IMR-90 (cell line): Measurements from ENCODE around the gene SMARCA4. TPM values are rescaled to one million over a fixed set of nuclear protein-coding genes. Genes with fewer than 3 reads are reported as not detected.

ENCODE experiments used
- ATAC-seq: fragments of 200-7000 bp; cut with Tn5 transposase; 2 replicates; pipeline ENCODE4 v1.9.1; 2020; ENCODE audit warnings: low read depth, mild to moderate bottlenecking, moderate library complexity
- BruUV-seq: library from RNA; stranded (reverse); fragments of 400-500 nt; replicated peaks from 2 replicates; lab custom pipeline; 2021; lab: Mats Ljungman, UMichigan
- CTCF ChIA-PET: fragments of 300-600 bp; formaldehyde crosslinking; extraction: SDS; loops from one replicate; lab custom pipeline; 2021; ENCODE audit warnings: antibody characterized with exemption; lab: Yijun Ruan, JAX
- POLR2A ChIA-PET: fragments of 300-600 bp; sonication (Branson Sonifier 250); formaldehyde crosslinking; loops from one replicate; lab custom pipeline; 2022; ENCODE audit warnings: antibody characterized with exemption; ENCODE audit not compliant: unreplicated experiment; lab: Charles Lee
- DNase-seq: peaks from one replicate; pipeline ENCODE4 v3.0.0; 2013
- H2AFZ ChIP-seq: replicated peaks from 2 replicates; pipeline ENCODE3; 2013; ENCODE audit warnings: low read length, mild to moderate bottlenecking; ENCODE audit not compliant: poor library complexity
- H2AK5ac ChIP-seq: 2 replicates; pipeline ENCODE4 v1.6.1; 2013; ENCODE audit warnings: low read depth, low read length, inconsistent platforms
- H2AK9ac ChIP-seq: replicated peaks from 2 replicates; pipeline ENCODE3; 2013; ENCODE audit warnings: mild to moderate bottlenecking, low read depth, low read length, moderate library complexity; ENCODE audit not compliant: poor library complexity
- H2BK120ac ChIP-seq: 2 replicates; pipeline ENCODE4 v1.6.1; 2013; ENCODE audit warnings: low read depth, low read length, inconsistent platforms
- H2BK15ac ChIP-seq: 3 replicates; pipeline ENCODE4 v1.6.1; 2013; ENCODE audit warnings: low read depth, low read length, inconsistent platforms
- H2BK20ac ChIP-seq: 2 replicates; pipeline ENCODE4 v1.6.1; 2013; ENCODE audit warnings: low read depth, mild to moderate bottlenecking, inconsistent platforms, low read length, moderate library complexity
- H2BK5ac ChIP-seq: 2 replicates; pipeline ENCODE4 v1.6.1; 2013; ENCODE audit warnings: mild to moderate bottlenecking, low read depth, low read length, inconsistent platforms; ENCODE audit not compliant: poor library complexity, severe bottlenecking
- H3K14ac ChIP-seq: replicated peaks from 2 replicates; pipeline ENCODE4 v1.6.1; 2013; ENCODE audit warnings: low read depth, low read length, inconsistent platforms
- H3K18ac ChIP-seq: 2 replicates; pipeline ENCODE4 v1.6.1; 2013; ENCODE audit warnings: low read depth, low read length, control low read depth
- H3K23ac ChIP-seq: 2 replicates; pipeline ENCODE4 v1.6.1; 2013; ENCODE audit warnings: low read depth, low read length, inconsistent platforms
- H3K27ac ChIP-seq: 2 replicates; pipeline ENCODE4 v1.5.1; 2013; ENCODE audit warnings: mild to moderate bottlenecking, control low read depth, low read length; ENCODE audit not compliant: insufficient read depth
- H3K27me3 ChIP-seq: 2 replicates; pipeline ENCODE4 v1.6.1; 2013; ENCODE audit warnings: low read length; ENCODE audit not compliant: control insufficient read depth, insufficient read depth
- H3K36me3 ChIP-seq: 2 replicates; pipeline ENCODE4 v1.6.1; 2013; ENCODE audit warnings: low read length, mixed read lengths; ENCODE audit not compliant: control insufficient read depth, insufficient read depth
- H3K4ac ChIP-seq: 2 replicates; pipeline ENCODE4 v1.6.1; 2013; ENCODE audit warnings: low read depth, low read length, inconsistent platforms
- H3K4me1 ChIP-seq: 2 replicates; pipeline ENCODE4 v1.6.1; 2013; ENCODE audit warnings: low read length, mixed read lengths; ENCODE audit not compliant: control insufficient read depth, insufficient read depth
- H3K4me2 ChIP-seq: 2 replicates; pipeline ENCODE4 v1.6.1; 2013; ENCODE audit warnings: low read depth, mild to moderate bottlenecking, control low read depth, low read length, moderate library complexity
- H3K4me3 ChIP-seq: 2 replicates; pipeline ENCODE4 v1.5.1; 2013; ENCODE audit warnings: low read depth, mild to moderate bottlenecking, control low read depth, low read length, moderate library complexity; ENCODE audit not compliant: insufficient read depth
- H3K56ac ChIP-seq: 2 replicates; pipeline ENCODE4 v1.6.1; 2013; ENCODE audit warnings: low read length, inconsistent platforms; ENCODE audit not compliant: insufficient read depth; ENCODE audit errors: extremely low read depth
- H3K79me1 ChIP-seq, 2 experiments: 2 replicates each; pipeline ENCODE4 v1.6.1; 2013; ENCODE audit warnings: low read length in 2 of 2, inconsistent platforms in 1 of 2, low read depth in 1 of 2
- H3K9ac ChIP-seq: 2 replicates; pipeline ENCODE4 v1.6.1; 2013; ENCODE audit warnings: low read depth, low read length, control low read depth
- H3K9me1 ChIP-seq: 2 replicates; pipeline ENCODE4 v1.6.1; 2013; ENCODE audit warnings: low read length, inconsistent platforms; ENCODE audit not compliant: insufficient read depth
- H3K9me3 ChIP-seq: 2 replicates; pipeline ENCODE4 v1.6.1; 2013; ENCODE audit warnings: low read length; ENCODE audit not compliant: control insufficient read depth, insufficient read depth
- H4K20me1 ChIP-seq: 2 replicates; pipeline ENCODE4 v1.6.1; 2013; ENCODE audit warnings: low read length, inconsistent platforms; ENCODE audit not compliant: insufficient read depth
- H4K5ac ChIP-seq: 2 replicates; pipeline ENCODE4 v1.6.1; 2013; ENCODE audit warnings: mild to moderate bottlenecking, low read depth, low read length, control low read depth
- H4K8ac ChIP-seq, 2 experiments: 2 replicates each; pipeline ENCODE4 v1.6.1; 2013; ENCODE audit warnings: low read depth in 2 of 2, low read length in 2 of 2, control low read depth in 1 of 2, inconsistent platforms in 1 of 2
- H4K91ac ChIP-seq: 2 replicates; pipeline ENCODE4 v1.6.1; 2013; ENCODE audit warnings: low read depth, low read length, inconsistent platforms; ENCODE audit not compliant: insufficient read depth
- BHLHE40 ChIP-seq: fragments of 150-350 bp; IDR thresholded peaks from 2 replicates; pipeline ENCODE4 v1.6.1; 2016; ENCODE audit warnings: mild to moderate bottlenecking, low read depth, low read length
- CEBPB ChIP-seq: IDR thresholded peaks from 2 replicates; pipeline ENCODE4 v1.6.1; 2012; ENCODE audit warnings: low read depth, low read length, improper control_type of control experiment
- FOS ChIP-seq: fragments of 150-350 bp; IDR thresholded peaks from 2 replicates; pipeline ENCODE4 v1.6.1; 2016; ENCODE audit warnings: low read depth, low read length
- MAFK ChIP-seq: IDR thresholded peaks from 2 replicates; pipeline ENCODE4 v1.6.1; 2012; ENCODE audit warnings: low read depth, low read length, improper control_type of control experiment
- MXI1 ChIP-seq: IDR thresholded peaks from 2 replicates; pipeline ENCODE4 v1.6.1; 2012; ENCODE audit warnings: low read depth, mild to moderate bottlenecking, low read length, moderate library complexity, borderline replicate concordance
- NFE2L2 ChIP-seq: fragments of 150-350 bp; IDR thresholded peaks from 2 replicates; pipeline ENCODE4 v1.6.1; 2016; ENCODE audit warnings: low read depth, mild to moderate bottlenecking, low read length
- RCOR1 ChIP-seq: IDR thresholded peaks from 2 replicates; pipeline ENCODE4 v1.6.1; 2012; ENCODE audit warnings: mild to moderate bottlenecking, low read length, improper control_type of control experiment; ENCODE audit not compliant: insufficient replicate concordance
- RFX5 ChIP-seq: IDR thresholded peaks from 2 replicates; pipeline ENCODE4 v1.8.0; 2012; ENCODE audit warnings: low read depth, mild to moderate bottlenecking, low read length, moderate library complexity
- WGBS, 2 experiments: methylation state at CpG; one replicate each; pipeline versions ENCODE4 v1.1.5 to v1.1.7; 2013; ENCODE audit warnings: missing lambda C conversion rate in 2 of 2; ENCODE audit not compliant: insufficient read length in 1 of 2; ENCODE audit errors: extremely low coverage in 2 of 2; 5-methylcytosine and 5-hydroxymethylcytosine counted together
- dilution Hi-C: fragments of 300-500 bp; cut with HindIII; formaldehyde crosslinking; loops from one replicate; pipeline ENCODE4 v1.14.3; 2018; ENCODE audit warnings: low sequenced_read_pairs; ENCODE audit not compliant: unreplicated experiment
- in situ Hi-C: fragments of 300-500 bp; cut with MboI; formaldehyde crosslinking; loops from 3 replicates; pipeline ENCODE4 v1.14.3; 2019; ENCODE audit warnings: low sequenced_read_pairs, inconsistent platforms, mixed read lengths
- intact Hi-C: fragments of 100-400 bp; cut with micrococcal nuclease; formaldehyde crosslinking; loops from 2 replicates; pipeline ENCODE4 v1.10.0; 2022
- polyA plus RNA-seq, 3 experiments: library from polyadenylated mRNA; depleted of rRNA; stranded (reverse); fragments of >200 nt; gene quantifications; 2 replicates each; pipeline ENCODE4 v1.2.3, GENCODE V29; 2012; ENCODE audit warnings: low replicate concordance in 1 of 3
- total RNA-seq: library from RNA; depleted of rRNA; stranded (reverse); fragments of >200 nt; gene quantifications from 2 replicates; pipeline ENCODE4 v1.2.3, GENCODE V29; 2012
- TF ChIP-seq, protein P1 (sequence below): conservative IDR thresholded peaks from 2 replicates; pipeline ENCODE4 v1.5.1; 2012; ENCODE audit warnings: mild to moderate bottlenecking, low read depth, low read length, improper control_type of control experiment
- TF ChIP-seq, protein P2 (sequence below): fragments of 150-350 bp; IDR thresholded peaks from 2 replicates; pipeline ENCODE4 v1.6.1; 2017; ENCODE audit warnings: mild to moderate bottlenecking, antibody characterized with exemption, low read length, low read depth

The SMARCA4 gene
- total and polyA plus RNA-seq, 2 of the 4 experiments (the other 2 are of a cell fraction) = 41.4 to 85.6 TPM

DNA sequence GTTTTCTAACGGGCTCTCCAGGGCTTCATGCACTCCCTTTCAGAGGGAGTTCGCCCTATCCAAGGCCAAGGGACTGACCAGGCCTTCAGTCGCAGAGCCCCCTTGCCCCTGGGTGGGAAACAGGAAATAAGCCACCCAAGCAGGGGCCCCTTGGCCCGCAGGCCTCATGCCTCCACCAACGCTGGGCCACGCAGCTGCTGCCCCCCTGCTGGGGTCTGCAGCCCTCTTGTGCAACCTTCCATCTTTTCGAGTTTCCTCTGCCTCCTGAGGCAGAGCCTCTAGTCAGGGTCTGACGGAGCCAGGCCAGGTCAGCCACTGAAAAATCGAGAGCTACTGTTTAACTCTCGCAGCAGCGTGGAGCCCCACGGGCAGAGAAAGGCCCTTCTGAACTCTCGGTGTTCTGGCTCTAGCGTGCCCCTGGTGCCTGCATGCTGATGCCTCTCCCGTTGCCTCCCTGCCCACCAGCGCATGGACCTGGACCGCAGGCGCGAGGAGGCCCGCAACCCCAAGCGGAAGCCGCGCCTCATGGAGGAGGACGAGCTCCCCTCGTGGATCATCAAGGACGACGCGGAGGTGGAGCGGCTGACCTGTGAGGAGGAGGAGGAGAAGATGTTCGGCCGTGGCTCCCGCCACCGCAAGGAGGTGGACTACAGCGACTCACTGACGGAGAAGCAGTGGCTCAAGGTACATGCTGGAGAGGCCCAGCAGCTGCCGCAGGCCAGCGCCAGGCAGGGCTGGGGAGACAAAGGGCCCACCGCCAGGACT is 73.8 kb downstream of the SMARCA4 start (continued):
- TF ChIP-seq RCOR1 = no peak

DNA sequence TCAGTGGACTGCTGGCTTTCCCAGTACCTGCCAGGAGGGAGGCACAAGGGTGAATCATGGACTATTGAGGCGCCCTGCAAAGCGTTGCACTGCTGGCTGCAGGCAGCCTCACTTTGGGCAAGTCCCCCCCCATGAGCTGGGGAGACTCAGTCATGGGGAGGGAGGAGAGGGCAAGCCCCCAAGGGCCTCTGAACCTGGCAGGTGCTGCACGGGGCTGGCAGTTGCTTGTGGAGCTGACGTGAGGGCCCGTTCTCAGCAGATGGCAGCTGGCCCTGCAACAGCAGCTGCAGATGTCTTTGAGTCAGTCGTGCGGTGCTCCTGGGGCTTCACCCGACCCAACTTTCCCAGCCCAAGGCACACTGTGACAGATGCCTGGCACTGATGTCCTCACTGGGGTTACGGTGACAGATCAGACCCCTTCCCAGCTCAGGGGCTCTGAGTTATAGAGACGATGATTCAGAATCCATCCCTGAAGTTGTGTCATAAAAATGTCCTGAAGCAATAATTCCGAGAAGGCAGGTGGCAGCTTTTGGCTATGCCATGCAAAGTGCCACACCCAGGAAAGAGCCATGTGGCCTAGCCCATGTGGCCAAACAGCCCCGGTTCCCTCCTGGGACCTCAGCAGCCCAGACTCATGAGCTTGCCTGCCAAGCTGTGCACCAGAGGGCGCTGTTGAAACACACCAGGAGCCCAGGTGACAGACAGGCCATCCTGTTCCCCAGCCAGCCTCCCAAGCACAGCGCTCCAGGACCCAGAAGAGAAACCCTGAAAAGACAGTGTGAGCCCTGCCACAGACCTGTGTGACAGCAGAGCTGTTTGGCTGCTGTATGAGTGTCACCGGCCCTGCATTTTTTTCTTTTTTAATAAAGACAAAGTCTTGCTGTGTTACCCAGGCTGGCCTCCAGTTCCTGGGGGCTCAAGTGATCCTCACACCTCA is 74.9 kb downstream of the SMARCA4 start:
- H3K4ac ChIP-seq = no peak overlapping the region
- H2AK5ac ChIP-seq = peak overlapping the region; percentile 58; the same call in 1 of the 2 replicates
- in situ Hi-C loops (loop anchor here (5.0 to 10.0 kb wide), 2 partner anchors 92 to 169 kb away; no protein-coding TSS in a partner anchor), dilution Hi-C loops (no loop called here), intact Hi-C loops (loop anchor here (1.0 to 2.0 kb wide), 3 partner anchors 54 to 168 kb away; partner anchors contain the start of gene LDLR)
- peak overlapping the region; percentile 56 for H2AFZ ChIP-seq
- no peak overlapping the region for H2BK120ac ChIP-seq
- ATAC-seq (peak; percentile 97), DNase-seq (peak; percentile 74)
- no peak overlapping the region for H2BK15ac ChIP-seq
- no peak overlapping the region for H2AK9ac ChIP-seq
- H3K9ac ChIP-seq = no peak overlapping the region
- ChIA-PET CTCF (interaction anchor here (0.6 to 1.2 kb wide), 7 partner anchors 11 to 441 kb away, joined by 3 to 8 read pairs (median 4); no protein-coding TSS in a partner anchor), POLR2A (no interaction called here)
- peaks cover 76% of the 10 kb centered on the region for H3K36me3 ChIP-seq
- no peak overlapping the region for H2BK20ac ChIP-seq
- no peak overlapping the region for H4K8ac ChIP-seq
- H3K9me1 ChIP-seq = no peaks in the 10 kb centered on the region
- no peak overlapping the region for H3K23ac ChIP-seq
- no peaks in the 10 kb centered on the region for H3K27me3 ChIP-seq
- H4K91ac ChIP-seq = no peak overlapping the region; the same call in 1 of the 2 replicates
- no peak overlapping the region for H3K18ac ChIP-seq
- H3K79me1 ChIP-seq = peaks cover 29 to 42% of the 10 kb centered on the region in 2 experiments
- H3K56ac ChIP-seq = no peak overlapping the region
- no peak overlapping the region for H2BK5ac ChIP-seq
- H3K14ac ChIP-seq = no peak overlapping the region
- H3K9me3 ChIP-seq = no peaks in the 10 kb centered on the region
- WGBS, 2 experiments = 70% methylated on average over 2 of the region's 15 CpGs; no CpG with 5 or more reads in 1 of the 2 experiments
- H3K4me1 ChIP-seq = no peaks in the 10 kb centered on the region
- peaks cover 20% of the 10 kb centered on the region for H4K20me1 ChIP-seq
- no peak overlapping the region for H3K27ac ChIP-seq
- H3K4me2 ChIP-seq = no peak overlapping the region
- H3K4me3 ChIP-seq = no peak overlapping the region
- no peak overlapping the region for H4K5ac ChIP-seq
- BruUV-seq = no TSS peak
- TF ChIP-seq MXI1 (peak; percentile 93), RFX5 (no peak), RCOR1 (no peak), MAFK (no peak), NFE2L2 (no peak), FOS (no peak), BHLHE40 (no peak), CEBPB (no peak)
- TF ChIP-seq, protein P1, sequence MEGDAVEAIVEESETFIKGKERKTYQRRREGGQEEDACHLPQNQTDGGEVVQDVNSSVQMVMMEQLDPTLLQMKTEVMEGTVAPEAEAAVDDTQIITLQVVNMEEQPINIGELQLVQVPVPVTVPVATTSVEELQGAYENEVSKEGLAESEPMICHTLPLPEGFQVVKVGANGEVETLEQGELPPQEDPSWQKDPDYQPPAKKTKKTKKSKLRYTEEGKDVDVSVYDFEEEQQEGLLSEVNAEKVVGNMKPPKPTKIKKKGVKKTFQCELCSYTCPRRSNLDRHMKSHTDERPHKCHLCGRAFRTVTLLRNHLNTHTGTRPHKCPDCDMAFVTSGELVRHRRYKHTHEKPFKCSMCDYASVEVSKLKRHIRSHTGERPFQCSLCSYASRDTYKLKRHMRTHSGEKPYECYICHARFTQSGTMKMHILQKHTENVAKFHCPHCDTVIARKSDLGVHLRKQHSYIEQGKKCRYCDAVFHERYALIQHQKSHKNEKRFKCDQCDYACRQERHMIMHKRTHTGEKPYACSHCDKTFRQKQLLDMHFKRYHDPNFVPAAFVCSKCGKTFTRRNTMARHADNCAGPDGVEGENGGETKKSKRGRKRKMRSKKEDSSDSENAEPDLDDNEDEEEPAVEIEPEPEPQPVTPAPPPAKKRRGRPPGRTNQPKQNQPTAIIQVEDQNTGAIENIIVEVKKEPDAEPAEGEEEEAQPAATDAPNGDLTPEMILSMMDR = peak; percentile 77
- TF ChIP-seq, protein P2, sequence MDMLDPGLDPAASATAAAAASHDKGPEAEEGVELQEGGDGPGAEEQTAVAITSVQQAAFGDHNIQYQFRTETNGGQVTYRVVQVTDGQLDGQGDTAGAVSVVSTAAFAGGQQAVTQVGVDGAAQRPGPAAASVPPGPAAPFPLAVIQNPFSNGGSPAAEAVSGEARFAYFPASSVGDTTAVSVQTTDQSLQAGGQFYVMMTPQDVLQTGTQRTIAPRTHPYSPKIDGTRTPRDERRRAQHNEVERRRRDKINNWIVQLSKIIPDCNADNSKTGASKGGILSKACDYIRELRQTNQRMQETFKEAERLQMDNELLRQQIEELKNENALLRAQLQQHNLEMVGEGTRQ = peak; percentile 68
